Measurements from ENCODE around the gene MRAP.

DNA sequence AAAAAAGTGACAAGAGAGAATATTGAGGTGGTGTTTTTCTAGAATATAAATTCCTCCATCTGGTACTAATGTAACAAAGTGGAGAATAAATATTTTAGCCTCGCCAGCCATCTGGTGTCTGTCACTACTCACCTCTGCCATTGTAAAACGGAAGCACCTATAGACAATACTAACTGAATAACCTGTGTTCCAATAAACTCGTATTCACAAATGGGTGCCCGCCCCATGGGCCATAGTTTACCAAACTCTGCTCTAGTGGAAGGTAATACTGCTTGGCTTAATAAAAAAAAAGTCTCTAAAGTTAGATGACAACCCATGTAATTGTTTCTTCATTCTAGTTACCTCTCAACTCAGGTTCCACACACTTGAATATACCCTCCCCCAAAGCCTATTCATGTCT lies 27.9 kb upstream of the MRAP start:
- TF ChIP-seq, protein P1, sequence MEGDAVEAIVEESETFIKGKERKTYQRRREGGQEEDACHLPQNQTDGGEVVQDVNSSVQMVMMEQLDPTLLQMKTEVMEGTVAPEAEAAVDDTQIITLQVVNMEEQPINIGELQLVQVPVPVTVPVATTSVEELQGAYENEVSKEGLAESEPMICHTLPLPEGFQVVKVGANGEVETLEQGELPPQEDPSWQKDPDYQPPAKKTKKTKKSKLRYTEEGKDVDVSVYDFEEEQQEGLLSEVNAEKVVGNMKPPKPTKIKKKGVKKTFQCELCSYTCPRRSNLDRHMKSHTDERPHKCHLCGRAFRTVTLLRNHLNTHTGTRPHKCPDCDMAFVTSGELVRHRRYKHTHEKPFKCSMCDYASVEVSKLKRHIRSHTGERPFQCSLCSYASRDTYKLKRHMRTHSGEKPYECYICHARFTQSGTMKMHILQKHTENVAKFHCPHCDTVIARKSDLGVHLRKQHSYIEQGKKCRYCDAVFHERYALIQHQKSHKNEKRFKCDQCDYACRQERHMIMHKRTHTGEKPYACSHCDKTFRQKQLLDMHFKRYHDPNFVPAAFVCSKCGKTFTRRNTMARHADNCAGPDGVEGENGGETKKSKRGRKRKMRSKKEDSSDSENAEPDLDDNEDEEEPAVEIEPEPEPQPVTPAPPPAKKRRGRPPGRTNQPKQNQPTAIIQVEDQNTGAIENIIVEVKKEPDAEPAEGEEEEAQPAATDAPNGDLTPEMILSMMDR (IDR thresholded peaks at IDR 0.05; ENCODE audit: low read length) = no peak
- TF ChIP-seq EZH2phosphoT487 (IDR thresholded peaks at IDR 0.05; ENCODE audit: low read length) = no peak
